HL-60 (cell line): ENCODE measurements around the gene IRF3.

Experiments
- TF ChIP-seq, protein P1 (sequence below): IDR thresholded peaks from one replicate; pipeline ENCODE4 v1.5.1; 2011; ENCODE audit warnings: low read length, control low read depth, inconsistent platforms; ENCODE audit not compliant: insufficient read depth
- TF ChIP-seq, protein P2 (sequence below): IDR thresholded peaks from 2 replicates; pipeline ENCODE4 v1.6.1; 2012; ENCODE audit warnings: low read depth; ENCODE audit not compliant: insufficient replicate concordance

DNA sequence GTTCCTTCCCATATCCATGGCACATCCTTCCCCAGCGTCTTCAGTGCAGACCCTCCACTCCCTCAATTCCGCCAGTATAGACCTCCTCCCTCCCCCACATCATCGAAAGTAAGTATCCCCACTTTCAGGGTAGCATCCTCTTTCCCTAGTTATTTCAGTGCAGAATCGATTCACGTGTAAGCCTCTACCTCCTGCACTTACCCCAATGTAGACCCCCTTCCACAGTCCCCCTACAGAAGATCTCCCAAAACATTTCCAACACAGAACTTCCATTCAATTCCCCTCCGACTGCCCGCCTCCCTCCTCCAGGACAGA lies 664 bp downstream of the IRF3 start:
- TF ChIP-seq, protein P1, sequence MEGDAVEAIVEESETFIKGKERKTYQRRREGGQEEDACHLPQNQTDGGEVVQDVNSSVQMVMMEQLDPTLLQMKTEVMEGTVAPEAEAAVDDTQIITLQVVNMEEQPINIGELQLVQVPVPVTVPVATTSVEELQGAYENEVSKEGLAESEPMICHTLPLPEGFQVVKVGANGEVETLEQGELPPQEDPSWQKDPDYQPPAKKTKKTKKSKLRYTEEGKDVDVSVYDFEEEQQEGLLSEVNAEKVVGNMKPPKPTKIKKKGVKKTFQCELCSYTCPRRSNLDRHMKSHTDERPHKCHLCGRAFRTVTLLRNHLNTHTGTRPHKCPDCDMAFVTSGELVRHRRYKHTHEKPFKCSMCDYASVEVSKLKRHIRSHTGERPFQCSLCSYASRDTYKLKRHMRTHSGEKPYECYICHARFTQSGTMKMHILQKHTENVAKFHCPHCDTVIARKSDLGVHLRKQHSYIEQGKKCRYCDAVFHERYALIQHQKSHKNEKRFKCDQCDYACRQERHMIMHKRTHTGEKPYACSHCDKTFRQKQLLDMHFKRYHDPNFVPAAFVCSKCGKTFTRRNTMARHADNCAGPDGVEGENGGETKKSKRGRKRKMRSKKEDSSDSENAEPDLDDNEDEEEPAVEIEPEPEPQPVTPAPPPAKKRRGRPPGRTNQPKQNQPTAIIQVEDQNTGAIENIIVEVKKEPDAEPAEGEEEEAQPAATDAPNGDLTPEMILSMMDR: no peak
- TF ChIP-seq, protein P2, sequence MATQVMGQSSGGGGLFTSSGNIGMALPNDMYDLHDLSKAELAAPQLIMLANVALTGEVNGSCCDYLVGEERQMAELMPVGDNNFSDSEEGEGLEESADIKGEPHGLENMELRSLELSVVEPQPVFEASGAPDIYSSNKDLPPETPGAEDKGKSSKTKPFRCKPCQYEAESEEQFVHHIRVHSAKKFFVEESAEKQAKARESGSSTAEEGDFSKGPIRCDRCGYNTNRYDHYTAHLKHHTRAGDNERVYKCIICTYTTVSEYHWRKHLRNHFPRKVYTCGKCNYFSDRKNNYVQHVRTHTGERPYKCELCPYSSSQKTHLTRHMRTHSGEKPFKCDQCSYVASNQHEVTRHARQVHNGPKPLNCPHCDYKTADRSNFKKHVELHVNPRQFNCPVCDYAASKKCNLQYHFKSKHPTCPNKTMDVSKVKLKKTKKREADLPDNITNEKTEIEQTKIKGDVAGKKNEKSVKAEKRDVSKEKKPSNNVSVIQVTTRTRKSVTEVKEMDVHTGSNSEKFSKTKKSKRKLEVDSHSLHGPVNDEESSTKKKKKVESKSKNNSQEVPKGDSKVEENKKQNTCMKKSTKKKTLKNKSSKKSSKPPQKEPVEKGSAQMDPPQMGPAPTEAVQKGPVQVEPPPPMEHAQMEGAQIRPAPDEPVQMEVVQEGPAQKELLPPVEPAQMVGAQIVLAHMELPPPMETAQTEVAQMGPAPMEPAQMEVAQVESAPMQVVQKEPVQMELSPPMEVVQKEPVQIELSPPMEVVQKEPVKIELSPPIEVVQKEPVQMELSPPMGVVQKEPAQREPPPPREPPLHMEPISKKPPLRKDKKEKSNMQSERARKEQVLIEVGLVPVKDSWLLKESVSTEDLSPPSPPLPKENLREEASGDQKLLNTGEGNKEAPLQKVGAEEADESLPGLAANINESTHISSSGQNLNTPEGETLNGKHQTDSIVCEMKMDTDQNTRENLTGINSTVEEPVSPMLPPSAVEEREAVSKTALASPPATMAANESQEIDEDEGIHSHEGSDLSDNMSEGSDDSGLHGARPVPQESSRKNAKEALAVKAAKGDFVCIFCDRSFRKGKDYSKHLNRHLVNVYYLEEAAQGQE: no peak
